NCI-H128 (cell line): ENCODE measurements around the gene EIF3M.
"Not testable (repeated sequence)": the region's sequence is repeated elsewhere in the genome, so short reads cannot be mapped to it uniquely, and the experiment has no call there.

Experiments
- DNase-seq: peaks from one replicate; lab custom pipeline; 2025; ENCODE audit not compliant: unreplicated experiment; lab: John Stamatoyannopoulos, UW

The EIF3M gene

GRCh38 chr11:32594272-32594671 lies 10.6 kb downstream of the EIF3M start:
- no peak for DNase-seq

GRCh38 chr11:32596114-32596513 lies 12.5 kb downstream of the EIF3M start:
- DNase-seq: not testable (repeated sequence)

GRCh38 chr11:32597921-32598320 lies 14.3 kb downstream of the EIF3M start:
- no peak for DNase-seq

GRCh38 chr11:32602657-32603415 lies 19.2 kb downstream of the EIF3M start:
- DNase-seq: no peak

- no peak for DNase-seq
Measured at GRCh38 chr11:32606220-32606619, 22.6 kb downstream of the EIF3M start.

- not testable (repeated sequence) for DNase-seq
Measured at GRCh38 chr11:32608826-32609225, 25.2 kb downstream of the EIF3M start.

GRCh38 chr11:32610797-32611352 lies 27.2 kb downstream of the EIF3M start:
- no peak for DNase-seq

GRCh38 chr11:32613500-32614151 lies 30.0 kb downstream of the EIF3M start:
- no peak for DNase-seq

GRCh38 chr11:32615422-32615821 lies 31.8 kb downstream of the EIF3M start:
- DNase-seq: no peak

- DNase-seq: no peak
Measured at GRCh38 chr11:32616903-32617302, 33.3 kb downstream of the EIF3M start.

GRCh38 chr11:32630844-32631243 lies 47.2 kb downstream of the EIF3M start:
- no peak for DNase-seq

GRCh38 chr11:32635819-32636218 lies 52.2 kb downstream of the EIF3M start:
- no peak for DNase-seq

- no peak for DNase-seq
Measured at GRCh38 chr11:32641361-32641760, 57.7 kb downstream of the EIF3M start.

GRCh38 chr11:32643526-32643925 lies 59.9 kb downstream of the EIF3M start:
- no peak for DNase-seq
